HFFc6 (cell line): ENCODE measurements around the gene ZNF678. TPM values are rescaled to one million over a fixed set of nuclear protein-coding genes. Genes with fewer than 3 reads are reported as not detected.

Source experiments
- DNase-seq: peaks from one replicate; pipeline ENCODE4 v3.0.0-alpha.2; 2018
- H3K27ac Mint-ChIP-seq: 2 replicates; pipeline ENCODE4 v1.8.0; 2020; ENCODE audit warnings: mild to moderate bottlenecking, mixed read lengths
- H3K27me3 Mint-ChIP-seq: 2 replicates; pipeline ENCODE4 v1.8.0; 2021; ENCODE audit warnings: mild to moderate bottlenecking, moderate library complexity, mixed read lengths; ENCODE audit not compliant: insufficient read depth
- H3K36me3 Mint-ChIP-seq: 2 replicates; pipeline ENCODE4 v1.8.0; 2021; ENCODE audit warnings: low read depth, mixed read lengths
- H3K4me1 Mint-ChIP-seq: 2 replicates; pipeline ENCODE4 v1.8.0; 2020; ENCODE audit warnings: low read depth, mixed read lengths
- H3K4me3 Mint-ChIP-seq: 2 replicates; pipeline ENCODE4 v1.8.0; 2020; ENCODE audit warnings: mild to moderate bottlenecking, moderate library complexity, mixed read lengths
- H3K9me3 Mint-ChIP-seq: 2 replicates; pipeline ENCODE4 v1.8.0; 2020; ENCODE audit warnings: mild to moderate bottlenecking, mixed read lengths
- total RNA-seq, 6 experiments: library from RNA; stranded (reverse); fragmentation: NEBNext Ultra II Directional; extraction: Animal tissue kit (Norgen Biotek cat#: 25700); gene quantifications; 2 replicates in 1 of 6; 3 replicates in 5 of 6; pipeline ENCODE4 v1.2.3, GENCODE V29; 2021
- TF ChIP-seq, protein P1 (sequence below): fragments of 200-600 bp; sonication (generic); IDR thresholded peaks from 2 replicates; pipeline ENCODE4 v1.5.0; 2021; ENCODE audit warnings: antibody characterized with exemption, mild to moderate bottlenecking

Gene ZNF678
- total RNA-seq, 6 experiments from 2014 or later: 2.1 to 3.4 (median 2.7) TPM

DNA sequence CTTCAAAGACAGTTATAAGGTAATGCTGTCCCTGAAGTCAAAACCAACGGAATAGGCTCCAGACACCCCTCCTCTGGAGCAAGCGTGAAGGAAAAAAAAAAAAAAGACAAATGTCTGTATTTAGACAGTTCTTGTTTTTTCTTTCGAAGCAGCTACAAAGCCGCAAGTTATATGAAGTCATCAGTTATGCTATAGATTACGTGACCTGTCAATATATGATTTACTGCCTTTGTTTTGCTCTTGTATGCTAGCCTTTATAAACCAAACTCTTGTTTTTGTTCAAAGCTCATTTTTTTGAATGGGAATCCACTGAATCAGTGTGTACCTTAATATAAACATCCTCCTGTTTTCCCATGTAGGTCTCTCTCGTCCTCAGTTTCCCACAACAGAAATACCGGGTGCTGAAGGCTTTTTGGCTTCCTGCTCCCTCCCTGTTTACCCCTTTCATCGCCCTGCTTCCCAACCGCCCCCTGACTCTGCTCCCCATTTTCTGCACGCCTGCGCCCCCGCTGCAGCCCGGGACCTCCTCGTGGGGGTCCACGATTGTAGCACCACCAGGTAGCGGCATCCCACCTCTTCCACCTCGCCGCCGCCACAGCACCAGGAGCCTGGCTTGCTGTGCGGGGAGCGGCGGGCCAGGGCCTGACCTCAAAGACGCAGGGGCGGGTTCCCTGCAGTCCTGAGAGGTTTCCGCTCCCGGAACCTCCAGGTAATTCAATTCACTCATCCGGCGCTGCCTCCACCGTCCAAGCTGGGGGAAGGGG lies 5.2 kb upstream of the ZNF678 start:
- no peak overlapping the region for H3K27ac Mint-ChIP-seq
- no peak overlapping the region for H3K4me3 Mint-ChIP-seq
- H3K4me1 Mint-ChIP-seq: no peaks in the 10 kb centered on the region
- TF ChIP-seq, protein P1, sequence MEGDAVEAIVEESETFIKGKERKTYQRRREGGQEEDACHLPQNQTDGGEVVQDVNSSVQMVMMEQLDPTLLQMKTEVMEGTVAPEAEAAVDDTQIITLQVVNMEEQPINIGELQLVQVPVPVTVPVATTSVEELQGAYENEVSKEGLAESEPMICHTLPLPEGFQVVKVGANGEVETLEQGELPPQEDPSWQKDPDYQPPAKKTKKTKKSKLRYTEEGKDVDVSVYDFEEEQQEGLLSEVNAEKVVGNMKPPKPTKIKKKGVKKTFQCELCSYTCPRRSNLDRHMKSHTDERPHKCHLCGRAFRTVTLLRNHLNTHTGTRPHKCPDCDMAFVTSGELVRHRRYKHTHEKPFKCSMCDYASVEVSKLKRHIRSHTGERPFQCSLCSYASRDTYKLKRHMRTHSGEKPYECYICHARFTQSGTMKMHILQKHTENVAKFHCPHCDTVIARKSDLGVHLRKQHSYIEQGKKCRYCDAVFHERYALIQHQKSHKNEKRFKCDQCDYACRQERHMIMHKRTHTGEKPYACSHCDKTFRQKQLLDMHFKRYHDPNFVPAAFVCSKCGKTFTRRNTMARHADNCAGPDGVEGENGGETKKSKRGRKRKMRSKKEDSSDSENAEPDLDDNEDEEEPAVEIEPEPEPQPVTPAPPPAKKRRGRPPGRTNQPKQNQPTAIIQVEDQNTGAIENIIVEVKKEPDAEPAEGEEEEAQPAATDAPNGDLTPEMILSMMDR: no peak
- H3K36me3 Mint-ChIP-seq: peaks cover 14% of the 10 kb centered on the region
- peaks cover 28% of the 10 kb centered on the region for H3K9me3 Mint-ChIP-seq
- peaks cover 9% of the 10 kb centered on the region for H3K27me3 Mint-ChIP-seq
- DNase-seq: no peak

- no peak for DNase-seq
- H3K9me3 Mint-ChIP-seq: peaks cover 27% of the 10 kb centered on the region
- TF ChIP-seq, protein P1: no peak
- H3K36me3 Mint-ChIP-seq: peaks cover 14% of the 10 kb centered on the region
- H3K4me3 Mint-ChIP-seq: no peak overlapping the region
- no peak overlapping the region for H3K27ac Mint-ChIP-seq
- H3K4me1 Mint-ChIP-seq: peaks cover 2% of the 10 kb centered on the region
- peaks cover 9% of the 10 kb centered on the region for H3K27me3 Mint-ChIP-seq
Measured at GRCh38 chr1:227558732-227559262, 4.6 kb upstream of the ZNF678 start.

DNA sequence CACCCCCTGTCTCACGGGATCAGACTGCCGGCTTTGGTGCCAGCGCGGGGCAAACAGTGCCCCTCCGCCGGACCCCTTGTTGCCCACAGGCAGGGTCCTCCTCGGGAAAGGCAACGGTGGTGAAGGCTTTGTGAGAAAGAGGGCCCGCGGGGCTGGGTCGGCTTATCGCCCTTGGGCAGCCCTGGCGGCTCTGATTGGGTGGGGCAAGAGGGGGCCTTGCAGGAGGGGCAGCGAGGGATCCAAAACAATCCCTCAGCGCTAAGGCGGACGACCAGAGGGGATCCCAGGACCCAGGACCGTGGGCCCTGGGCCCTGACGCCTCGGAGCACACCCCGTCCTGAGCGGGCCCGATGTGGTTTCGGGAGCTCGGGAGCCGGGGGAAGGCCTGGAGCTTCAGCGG lies 3.9 kb upstream of the ZNF678 start:
- H3K4me3 Mint-ChIP-seq: no peak overlapping the region
- H3K36me3 Mint-ChIP-seq: peaks cover 14% of the 10 kb centered on the region
- H3K27ac Mint-ChIP-seq: no peak overlapping the region
- peaks cover 22% of the 10 kb centered on the region for H3K9me3 Mint-ChIP-seq
- TF ChIP-seq, protein P1: no peak
- peaks cover 9% of the 10 kb centered on the region for H3K4me1 Mint-ChIP-seq
- no peak for DNase-seq
- H3K27me3 Mint-ChIP-seq: peaks cover 9% of the 10 kb centered on the region

- Mint-ChIP-seq H3K4me3 (no peak overlapping the region), H3K27ac (no peak overlapping the region), H3K4me1 (peaks cover 11% of the 10 kb centered on the region), H3K9me3 (peaks cover 22% of the 10 kb centered on the region), H3K36me3 (peaks cover 14% of the 10 kb centered on the region), H3K27me3 (peaks cover 9% of the 10 kb centered on the region)
- TF ChIP-seq, protein P1: no peak
- DNase-seq: no peak
Measured at GRCh38 chr1:227559926-227560325, 3.4 kb upstream of the ZNF678 start.

DNA sequence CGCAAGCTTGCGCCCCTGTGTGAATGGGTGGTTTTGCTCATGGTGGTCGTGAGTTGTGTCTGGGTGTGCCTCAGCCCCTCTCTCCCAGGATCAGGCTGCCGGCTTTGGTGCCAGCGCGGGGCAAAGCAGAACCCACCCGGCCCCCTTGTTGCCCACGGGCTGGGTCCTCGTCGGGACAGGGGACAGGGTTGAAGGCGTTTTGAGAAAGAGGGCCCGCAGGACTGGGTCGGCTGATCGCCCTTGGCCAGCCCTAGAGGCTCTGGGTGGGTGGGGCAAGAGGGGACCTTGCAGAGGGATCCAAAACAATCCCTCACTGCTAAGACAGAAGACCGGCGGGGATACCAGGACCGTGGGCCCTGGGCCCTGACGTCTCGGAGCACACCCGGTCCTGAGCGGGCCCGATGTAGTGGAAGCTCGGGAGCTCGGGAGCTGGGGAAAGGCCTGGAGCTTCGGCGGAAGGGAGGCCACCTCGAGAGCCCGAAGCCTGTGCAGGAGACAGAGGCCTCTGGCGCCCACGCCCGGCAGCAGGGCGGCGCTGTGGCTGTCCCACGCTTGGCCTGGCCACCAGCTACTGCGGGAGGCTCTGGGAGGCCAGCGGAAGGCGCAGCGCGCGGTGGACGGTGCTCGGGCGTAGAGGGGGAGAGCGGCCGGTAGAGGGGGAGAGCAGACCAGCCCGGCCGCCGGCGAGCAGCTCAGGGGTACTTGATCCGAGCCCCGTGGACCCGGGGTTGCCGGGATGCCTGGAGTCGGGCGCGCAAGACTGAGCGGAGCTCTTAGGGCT lies 2.8 kb upstream of the ZNF678 start:
- H3K27me3 Mint-ChIP-seq: peaks cover 9% of the 10 kb centered on the region
- H3K9me3 Mint-ChIP-seq: peaks cover 22% of the 10 kb centered on the region
- no peak overlapping the region for H3K4me3 Mint-ChIP-seq
- peaks cover 14% of the 10 kb centered on the region for H3K36me3 Mint-ChIP-seq
- H3K4me1 Mint-ChIP-seq: peaks cover 11% of the 10 kb centered on the region
- H3K27ac Mint-ChIP-seq: no peak overlapping the region
- TF ChIP-seq, protein P1: 0 out of 2 replicates have a peak, but pooled peaks have one; percentile 14
- no peak for DNase-seq
